GM19467 (cell line): Measurements from ENCODE around the gene ZC3H4.
"Not testable (repeated sequence)": the region's sequence is repeated elsewhere in the genome, so short reads cannot be mapped to it uniquely, and the experiment has no call there.

ENCODE experiments used
- ATAC-seq: cut with Tn5 transposase; IDR thresholded peaks from one replicate; pipeline ENCODE4 v1.9.1; 2021; ENCODE audit warnings: mild to moderate bottlenecking, moderate library complexity; ENCODE audit not compliant: unreplicated experiment

The ZC3H4 gene

GRCh38 chr19:47109177-47109540 is 4.4 kb downstream of the ZC3H4 start:
- ATAC-seq: no peak

GRCh38 chr19:47107953-47108746 is 5.4 kb downstream of the ZC3H4 start:
- ATAC-seq: no peak

- ATAC-seq: no peak
Measured at GRCh38 chr19:47107202-47107952, 6.2 kb downstream of the ZC3H4 start.

- no peak for ATAC-seq
Measured at GRCh38 chr19:47106821-47107201, 6.8 kb downstream of the ZC3H4 start.

GRCh38 chr19:47105874-47106273 is 7.7 kb downstream of the ZC3H4 start:
- ATAC-seq: no peak

- ATAC-seq: no peak
Measured at GRCh38 chr19:47104680-47105079, 8.9 kb downstream of the ZC3H4 start.

- no peak for ATAC-seq
Measured at GRCh38 chr19:47102346-47103060, 11.1 kb downstream of the ZC3H4 start.

- ATAC-seq: not testable (repeated sequence)
Measured at GRCh38 chr19:47101116-47101515, 12.5 kb downstream of the ZC3H4 start.

- ATAC-seq: no peak
Measured at GRCh38 chr19:47100290-47100689, 13.3 kb downstream of the ZC3H4 start.

- no peak for ATAC-seq
Measured at GRCh38 chr19:47099576-47100050, 14.0 kb downstream of the ZC3H4 start.

GRCh38 chr19:47098608-47099007 is 15.0 kb downstream of the ZC3H4 start:
- ATAC-seq: no peak

- no peak for ATAC-seq
Measured at GRCh38 chr19:47097396-47098201, 16.0 kb downstream of the ZC3H4 start.

GRCh38 chr19:47096721-47097120 is 16.9 kb downstream of the ZC3H4 start:
- ATAC-seq: no peak

- ATAC-seq: no peak
Measured at GRCh38 chr19:47096100-47096704, 17.4 kb downstream of the ZC3H4 start.

- no peak for ATAC-seq
Measured at GRCh38 chr19:47095476-47096099, 18.0 kb downstream of the ZC3H4 start.

GRCh38 chr19:47094557-47095475 is 18.8 kb downstream of the ZC3H4 start:
- ATAC-seq: no peak

GRCh38 chr19:47093841-47094240 is 19.7 kb downstream of the ZC3H4 start:
- ATAC-seq: no peak

- no peak for ATAC-seq
Measured at GRCh38 chr19:47093254-47093653, 20.3 kb downstream of the ZC3H4 start.
